SK-N-MC (cell line): Measurements from ENCODE around the gene GOSR2.

Experiments used
- DNase-seq: peaks from one replicate; pipeline ENCODE4 v3.0.0-alpha.2; 2011; ENCODE audit warnings: low read depth, low spot score
- H3K27ac ChIP-seq: fragments of 200-600 bp; sonication (generic); 2 replicates; pipeline ENCODE4 v1.5.1; 2016; ENCODE audit warnings: mixed run types
- H3K36me3 ChIP-seq: fragments of 200-600 bp; sonication (generic); 2 replicates; pipeline ENCODE4 v1.6.1; 2017; ENCODE audit warnings: antibody characterized with exemption, low read length, mixed read lengths; ENCODE audit not compliant: insufficient read depth
- H3K4me3 ChIP-seq: fragments of 200-600 bp; sonication (generic); 2 replicates; pipeline ENCODE4 v1.5.1; 2016
- H3K9ac ChIP-seq: fragments of 200-600 bp; sonication (generic); 2 replicates; pipeline ENCODE4 v1.8.0; 2017; ENCODE audit warnings: mixed run types, mixed read lengths; ENCODE audit not compliant: insufficient read length
- H3K9me3 ChIP-seq: fragments of 200-600 bp; sonication (generic); 2 replicates; pipeline ENCODE4 v1.6.1; 2017; ENCODE audit warnings: low read depth, mild to moderate bottlenecking, antibody characterized with exemption, low read length, moderate library complexity, mixed read lengths
- EZH2 ChIP-seq: fragments of 200-600 bp; sonication (generic); IDR thresholded peaks from one replicate; pipeline ENCODE4 v1.6.1; 2017; ENCODE audit warnings: antibody characterized with exemption
- FOXP2 ChIP-seq: optimal IDR thresholded peaks from 2 replicates; pipeline ENCODE3; 2011; ENCODE audit warnings: mild to moderate bottlenecking, moderate library complexity; ENCODE audit not compliant: insufficient read depth; ENCODE audit errors: extremely low read length, control extremely low read depth
- POLR2AphosphoS5 ChIP-seq: IDR thresholded peaks from 2 replicates; pipeline ENCODE4 v1.6.1; 2012; ENCODE audit warnings: mild to moderate bottlenecking, low read depth, low read length, borderline replicate concordance

GOSR2 gene

DNA sequence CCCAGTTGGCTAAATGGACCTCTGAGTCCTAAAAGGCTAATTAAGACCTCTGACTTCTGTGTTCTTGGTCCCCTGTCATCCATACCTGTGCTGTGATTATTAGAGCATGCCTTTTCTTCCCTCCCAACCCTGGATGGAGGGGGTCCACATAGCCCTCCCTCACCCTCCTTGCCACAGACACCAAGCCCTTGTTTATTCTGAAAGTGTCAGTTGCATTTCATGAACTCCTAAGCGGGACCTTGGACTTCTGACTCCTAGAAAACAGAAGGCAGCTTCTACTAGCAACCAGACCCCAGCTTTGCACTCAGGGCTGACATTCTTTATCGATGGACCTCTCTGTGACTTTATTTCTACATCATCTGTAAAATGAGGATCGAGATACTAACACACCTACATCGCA lies 33.4 kb upstream of the GOSR2 start:
- H3K36me3 ChIP-seq: no peaks in the 10 kb centered on the region
- no peak for TF ChIP-seq POLR2AphosphoS5
- TF ChIP-seq FOXP2: no peak
- TF ChIP-seq EZH2: no peak
- H3K9ac ChIP-seq: no peak overlapping the region
- H3K9me3 ChIP-seq: no peaks in the 10 kb centered on the region
- H3K27ac ChIP-seq: no peak overlapping the region
- H3K4me3 ChIP-seq: no peak overlapping the region
- DNase-seq: no peak

DNA sequence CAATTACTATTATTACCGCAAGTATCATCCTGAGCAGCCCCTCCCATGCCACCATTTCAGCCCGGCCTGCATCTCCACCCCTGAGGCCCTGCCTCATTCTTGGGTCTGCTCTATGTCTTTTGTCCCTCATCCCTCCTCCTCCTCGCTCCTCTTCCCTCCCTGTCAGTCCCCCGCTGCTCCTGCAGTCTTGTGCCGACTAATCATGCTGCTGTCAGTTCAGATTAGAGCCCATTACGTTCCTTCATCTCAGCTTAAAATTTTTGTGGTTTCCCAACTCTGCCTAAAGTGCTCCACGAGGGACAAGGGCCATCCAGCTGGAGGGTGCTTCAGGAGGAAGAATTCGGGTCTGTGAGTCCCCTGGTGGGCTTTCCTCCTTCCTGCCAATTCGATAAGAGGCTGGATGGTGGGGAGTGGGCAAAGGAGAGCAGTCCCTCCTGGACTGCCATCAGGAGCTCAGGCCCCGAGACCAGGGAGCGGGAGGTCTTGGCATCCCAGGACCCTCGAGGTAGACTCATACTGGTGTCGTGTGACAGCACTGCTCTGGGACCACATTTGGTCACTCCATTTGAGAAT lies 32.9 kb upstream of the GOSR2 start:
- H3K36me3 ChIP-seq: no peaks in the 10 kb centered on the region
- H3K9me3 ChIP-seq: no peaks in the 10 kb centered on the region
- H3K9ac ChIP-seq: no peak overlapping the region
- no peak overlapping the region for H3K27ac ChIP-seq
- DNase-seq: no peak
- H3K4me3 ChIP-seq: no peak overlapping the region
- TF ChIP-seq FOXP2 (no peak), POLR2AphosphoS5 (no peak), EZH2 (no peak)

DNA sequence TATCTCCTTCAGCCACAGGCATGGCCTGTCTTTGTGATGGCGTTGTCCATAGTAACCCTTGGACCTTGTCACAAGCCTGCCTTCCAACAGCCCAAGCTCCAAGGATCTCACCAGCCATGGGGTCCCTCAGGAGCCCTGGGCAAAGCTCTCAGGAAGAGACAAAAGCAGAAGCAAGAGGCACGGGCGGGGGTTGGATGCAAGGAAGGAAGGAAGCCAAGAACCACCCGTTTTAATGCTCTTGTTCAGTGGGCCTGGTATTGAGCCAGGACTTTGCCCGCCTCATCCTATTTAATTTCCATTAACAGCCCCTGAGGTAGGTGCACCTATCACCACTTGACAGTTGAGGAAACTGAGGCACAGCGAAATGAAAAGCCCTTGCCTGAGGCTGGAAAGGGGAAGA lies 32.3 kb upstream of the GOSR2 start:
- no peak for DNase-seq
- Histone ChIP-seq H3K36me3 (no peaks in the 10 kb centered on the region), H3K9ac (no peak overlapping the region), H3K4me3 (no peak overlapping the region), H3K27ac (no peak overlapping the region), H3K9me3 (no peaks in the 10 kb centered on the region)
- TF ChIP-seq POLR2AphosphoS5 (no peak), EZH2 (no peak), FOXP2 (no peak)

DNA sequence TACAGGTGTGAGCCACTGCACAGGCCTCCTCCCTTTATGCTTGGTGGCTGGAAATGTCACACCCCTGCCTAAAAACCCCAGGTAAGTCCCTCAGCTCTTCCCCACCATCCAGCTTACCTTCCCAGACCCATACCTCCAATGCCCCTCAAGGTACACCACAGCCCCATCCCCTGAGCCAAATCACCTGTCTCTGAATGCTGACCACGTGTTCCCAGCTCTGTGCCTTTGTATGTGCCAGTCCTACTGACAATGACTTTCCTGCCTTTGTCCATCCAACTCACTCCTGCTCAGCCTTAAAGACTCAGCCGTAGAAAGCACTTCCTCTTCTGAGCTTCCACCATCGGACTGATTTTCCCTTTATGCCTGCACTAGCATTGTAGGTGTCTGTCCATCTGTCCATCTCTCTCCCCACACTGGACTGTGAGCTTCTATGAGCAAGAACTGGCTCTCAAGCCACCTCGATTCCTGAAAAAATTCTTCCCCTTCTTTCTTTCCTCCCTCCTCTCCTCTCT lies 30.7 kb upstream of the GOSR2 start:
- Histone ChIP-seq H3K9me3 (no peaks in the 10 kb centered on the region), H3K9ac (no peak overlapping the region), H3K36me3 (no peaks in the 10 kb centered on the region), H3K27ac (no peak overlapping the region), H3K4me3 (no peak overlapping the region)
- no peak for DNase-seq
- TF ChIP-seq EZH2 (no peak), FOXP2 (no peak), POLR2AphosphoS5 (no peak)

DNA sequence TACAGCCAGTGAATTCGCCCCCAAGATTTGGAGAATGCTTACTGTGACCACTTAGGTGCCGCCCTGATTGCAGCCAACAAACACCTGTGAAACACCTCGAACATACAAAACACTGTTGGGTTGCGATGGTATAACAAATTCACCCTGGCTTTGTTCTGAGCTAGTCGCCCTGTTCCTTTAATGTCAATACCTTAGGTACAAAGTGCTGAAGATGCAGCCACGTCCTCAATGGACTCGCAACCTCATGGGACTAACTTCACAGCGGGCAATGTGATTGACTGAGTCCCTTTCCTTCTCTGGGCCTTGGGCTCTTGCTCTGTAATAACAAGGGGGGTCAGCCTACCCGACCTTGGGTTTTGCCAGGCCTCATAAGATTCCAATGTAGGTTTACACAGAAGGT lies 28.9 kb upstream of the GOSR2 start:
- no peak for TF ChIP-seq FOXP2
- no peak for TF ChIP-seq POLR2AphosphoS5
- no peak for TF ChIP-seq EZH2
- H3K4me3 ChIP-seq: no peak overlapping the region

DNA sequence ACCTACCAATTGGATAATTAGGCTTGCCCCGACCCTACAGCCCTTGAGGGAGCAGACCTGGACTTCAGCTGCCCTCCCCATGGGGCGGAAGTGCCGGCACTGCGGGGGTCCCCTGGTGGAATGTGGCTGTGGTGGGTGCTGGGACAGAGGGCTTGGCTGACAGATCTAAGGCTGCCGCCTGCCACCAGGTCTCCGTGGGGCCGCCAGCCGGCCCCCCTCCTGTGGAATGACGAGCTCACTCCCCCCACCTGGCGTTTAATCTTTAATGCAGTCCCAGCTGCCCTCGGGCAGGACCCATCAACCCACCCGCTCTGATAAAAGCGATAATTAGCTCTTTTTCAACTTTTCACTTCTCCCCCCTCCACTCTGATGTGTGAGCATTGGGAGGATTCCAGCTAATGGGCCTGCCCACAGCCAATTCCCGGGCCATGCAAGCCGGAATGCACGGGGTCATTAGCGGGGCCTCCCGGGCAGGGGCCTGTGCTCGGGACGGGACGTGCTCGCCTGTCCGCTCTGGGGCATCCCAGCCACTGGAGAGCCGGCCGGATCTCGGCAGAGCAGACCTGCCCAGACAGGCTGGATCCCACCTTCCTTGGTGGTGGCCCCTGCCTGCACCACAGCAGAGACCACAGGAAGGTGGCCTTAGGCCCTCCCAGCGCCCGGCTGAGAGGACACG lies 28.3 kb upstream of the GOSR2 start:
- Histone ChIP-seq H3K36me3 (no peaks in the 10 kb centered on the region), H3K4me3 (no peak overlapping the region), H3K9me3 (no peaks in the 10 kb centered on the region; the same call in 1 of the 2 replicates), H3K9ac (no peak overlapping the region), H3K27ac (no peak overlapping the region)
- DNase-seq: no peak
- no peak for TF ChIP-seq POLR2AphosphoS5

More for the DNA sequence above, 28.9 kb upstream of the GOSR2 start:
- H3K9me3 ChIP-seq: no peaks in the 10 kb centered on the region
- no peak for DNase-seq
- no peak overlapping the region for H3K9ac ChIP-seq
- no peaks in the 10 kb centered on the region for H3K36me3 ChIP-seq
- H3K27ac ChIP-seq: no peak overlapping the region

DNA sequence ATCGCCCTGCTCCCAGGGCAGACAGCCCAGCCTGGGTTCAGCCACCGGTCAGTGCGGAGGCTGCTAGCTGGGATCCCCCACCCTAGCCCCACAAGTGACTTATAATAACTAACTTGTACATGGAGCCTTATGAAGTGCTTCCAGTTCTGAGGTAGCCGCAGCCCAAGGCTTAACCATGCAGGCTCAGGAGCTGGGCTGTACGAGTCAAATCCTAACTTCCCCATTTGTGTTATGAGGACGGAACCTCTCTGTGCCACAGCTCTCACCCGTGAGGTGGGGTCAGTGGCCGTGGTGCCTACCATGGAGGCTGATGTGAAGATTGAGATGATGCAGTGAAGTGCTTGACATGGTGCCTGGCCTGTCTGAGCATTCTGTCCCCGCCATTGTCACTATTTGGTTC lies 27.8 kb upstream of the GOSR2 start:
- DNase-seq: no peak

DNA sequence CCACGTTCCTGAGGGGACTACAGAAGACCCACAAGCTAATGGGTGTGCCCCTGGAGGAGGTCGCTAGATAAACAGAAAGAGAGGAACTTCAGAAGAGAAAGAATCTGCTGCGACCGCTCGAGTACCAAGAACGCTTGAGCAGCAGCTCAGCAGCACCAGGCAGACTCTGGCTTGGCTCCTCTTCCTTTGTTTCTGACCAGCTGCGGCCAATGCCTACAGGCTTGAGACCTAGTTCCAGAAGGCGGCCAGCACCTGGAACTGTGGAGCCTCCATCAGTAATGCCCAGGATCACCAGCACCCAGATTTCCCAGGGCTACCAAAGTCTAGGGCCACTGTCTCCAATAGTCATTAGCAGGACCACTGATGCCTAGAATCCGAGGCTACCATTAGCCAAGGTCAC lies 26.0 kb upstream of the GOSR2 start:
- no peak overlapping the region for H3K9ac ChIP-seq
- no peak for DNase-seq
- H3K4me3 ChIP-seq: no peak overlapping the region
- H3K27ac ChIP-seq: no peak overlapping the region
- TF ChIP-seq POLR2AphosphoS5: no peak
- no peak for TF ChIP-seq EZH2
- no peak for TF ChIP-seq FOXP2
- H3K9me3 ChIP-seq: no peaks in the 10 kb centered on the region; the same call in 1 of the 2 replicates
- no peaks in the 10 kb centered on the region for H3K36me3 ChIP-seq

More for the DNA sequence above, 27.8 kb upstream of the GOSR2 start:
- no peaks in the 10 kb centered on the region for H3K36me3 ChIP-seq
- no peak overlapping the region for H3K9ac ChIP-seq
- no peak overlapping the region for H3K4me3 ChIP-seq
- H3K27ac ChIP-seq: no peak overlapping the region
- TF ChIP-seq EZH2: no peak
- TF ChIP-seq POLR2AphosphoS5: no peak
- no peak for TF ChIP-seq FOXP2
- H3K9me3 ChIP-seq: no peaks in the 10 kb centered on the region; the same call in 1 of the 2 replicates

DNA sequence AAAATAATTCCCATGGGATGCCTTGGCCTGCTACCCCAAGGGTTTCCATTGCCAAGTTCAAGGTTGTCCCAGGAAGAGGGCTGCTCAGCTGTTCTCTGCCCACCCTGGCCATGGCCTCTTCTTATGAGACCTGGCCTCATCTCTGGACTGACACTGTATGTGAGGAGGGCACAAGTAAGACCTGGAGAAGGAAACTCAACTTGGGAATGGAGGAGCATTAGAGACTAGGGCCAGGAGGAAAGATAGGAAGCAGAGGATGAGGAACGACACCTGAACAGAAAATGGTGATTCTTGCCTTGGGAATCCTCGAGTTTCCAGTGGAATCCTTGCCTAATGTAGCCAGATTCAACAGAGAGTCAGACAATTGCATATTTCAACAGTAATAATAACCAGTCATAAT lies 24.6 kb upstream of the GOSR2 start:
- no peak overlapping the region for H3K9ac ChIP-seq
- TF ChIP-seq FOXP2 (no peak), EZH2 (no peak), POLR2AphosphoS5 (no peak)
- DNase-seq: no peak
- no peaks in the 10 kb centered on the region for H3K36me3 ChIP-seq
- no peaks in the 10 kb centered on the region; the same call in 1 of the 2 replicates for H3K9me3 ChIP-seq
- no peak overlapping the region for H3K27ac ChIP-seq
- no peak overlapping the region for H3K4me3 ChIP-seq
